HTERT RPE-1 (cell line): Measurements from ENCODE around the gene SLC25A46.
"Not testable (repeated sequence)": the region's sequence is repeated elsewhere in the genome, so short reads cannot be mapped to it uniquely, and the experiment has no call there.

Experiments used
- in situ Hi-C: fragments of 300-500 bp; cut with MboI; formaldehyde crosslinking; loops from 4 replicates; pipeline ENCODE4 v1.14.3; 2020; ENCODE audit warnings: low sequenced_read_pairs

The SLC25A46 gene

GRCh38 chr5:110754181-110754580 is 15.4 kb downstream of the SLC25A46 start:
- in situ Hi-C loops = no loop called here

GRCh38 chr5:110757118-110757729 is 18.4 kb downstream of the SLC25A46 start:
- in situ Hi-C loops = no loop called here

- in situ Hi-C loops = no loop called here
These were observed 21.4 kb downstream of the SLC25A46 start for GRCh38 chr5:110760158-110760557.

GRCh38 chr5:110768138-110768860 is 29.5 kb downstream of the SLC25A46 start:
- in situ Hi-C loops = no loop called here

GRCh38 chr5:110769000-110769681 is 30.3 kb downstream of the SLC25A46 start:
- in situ Hi-C loops = no loop called here

- in situ Hi-C loops = no loop called here
These were observed 31.5 kb downstream of the SLC25A46 start for GRCh38 chr5:110770286-110770685.

GRCh38 chr5:110784901-110785300 is 46.1 kb downstream of the SLC25A46 start:
- in situ Hi-C loops = no loop called here

- in situ Hi-C loops = no loop called here
These were observed 46.5 kb downstream of the SLC25A46 start for GRCh38 chr5:110785356-110785755.

GRCh38 chr5:110788006-110788405 is 49.2 kb downstream of the SLC25A46 start:
- in situ Hi-C loops = not testable (repeated sequence)

- in situ Hi-C loops = no loop called here
These were observed 51.9 kb downstream of the SLC25A46 start for GRCh38 chr5:110790673-110791072.

GRCh38 chr5:110802998-110803397 is 64.2 kb downstream of the SLC25A46 start:
- in situ Hi-C loops = no loop called here

- in situ Hi-C loops = no loop called here
These were observed 64.9 kb downstream of the SLC25A46 start for GRCh38 chr5:110803467-110804326.

- in situ Hi-C loops = no loop called here
These were observed 68.4 kb downstream of the SLC25A46 start for GRCh38 chr5:110807169-110807568.

GRCh38 chr5:110809006-110809405 is 70.2 kb downstream of the SLC25A46 start:
- in situ Hi-C loops = no loop called here
